H1 (cell line): Measurements from ENCODE around the gene AK8. TPM values are rescaled to one million over a fixed set of nuclear protein-coding genes. Genes with fewer than 3 reads are reported as not detected.

ENCODE experiments used
- CTCF ChIA-PET: fragments of 300-600 bp; sonication (Branson Sonifier 250); formaldehyde crosslinking; loops from one replicate; lab custom pipeline; 2021; ENCODE audit not compliant: partially characterized antibody; lab: Charles Lee
- POLR2A ChIA-PET: fragments of 300-600 bp; sonication (Branson Sonifier 250); formaldehyde crosslinking; loops from one replicate; lab custom pipeline; 2021; ENCODE audit warnings: inconsistent platforms; ENCODE audit not compliant: partially characterized antibody; lab: Charles Lee
- DNase-seq, 2 experiments: peaks; one replicate each; pipeline versions ENCODE4 v3.0.0 to v3.0.0-alpha.2; 2010 to 2022; ENCODE audit warnings: low spot score in 2 of 2, low read depth in 1 of 2, mixed read lengths in 1 of 2
- FAIRE-seq: peaks from 2 replicates; lab custom pipeline; 2011; peaks lifted over from hg19 to GRCh38; lab: Jason Lieb, UNC
- H2AFZ ChIP-seq: 2 replicates; pipeline ENCODE4 v1.8.1; 2012; ENCODE audit warnings: low read length, inconsistent platforms
- H2AK5ac ChIP-seq: 2 replicates; pipeline ENCODE4 v1.6.1; 2013; ENCODE audit warnings: low read depth, low read length
- H2BK120ac ChIP-seq: replicated peaks from 2 replicates; pipeline ENCODE3; 2013; ENCODE audit warnings: low read depth, low read length, inconsistent platforms
- H2BK12ac ChIP-seq: 2 replicates; pipeline ENCODE4 v1.6.1; 2013; ENCODE audit warnings: low read depth, low read length
- H2BK15ac ChIP-seq: 2 replicates; pipeline ENCODE4 v1.6.1; 2013; ENCODE audit warnings: low read length
- H2BK20ac ChIP-seq: 2 replicates; pipeline ENCODE4 v1.6.1; 2013; ENCODE audit warnings: low read length
- H2BK5ac ChIP-seq: 2 replicates; pipeline ENCODE4 v1.6.1; 2013; ENCODE audit warnings: low read depth, low read length
- H3K14ac ChIP-seq: 2 replicates; pipeline ENCODE4 v1.6.1; 2013; ENCODE audit warnings: inconsistent platforms; ENCODE audit not compliant: insufficient read length
- H3K18ac ChIP-seq: 2 replicates; pipeline ENCODE4 v1.6.1; 2013; ENCODE audit warnings: low read length; ENCODE audit errors: extremely low read depth
- H3K23ac ChIP-seq: 2 replicates; pipeline ENCODE4 v1.6.1; 2013; ENCODE audit warnings: inconsistent platforms; ENCODE audit not compliant: insufficient read length
- H3K23me2 ChIP-seq: 2 replicates; pipeline ENCODE4 v1.6.1; 2013; ENCODE audit warnings: low read depth, low read length
- H3K27ac ChIP-seq: 2 replicates; pipeline ENCODE4 v1.6.1; 2011; ENCODE audit warnings: low read depth, low read length, inconsistent platforms
- H3K27me3 ChIP-seq, 4 experiments: replicated peaks in 1 of 4; 1 replicate in 1 of 4; 2 replicates in 3 of 4; pipeline versions ENCODE4 v1.6.1 to v1.8.1; 2011 to 2013; ENCODE audit warnings: low read length in 3 of 4, mild to moderate bottlenecking in 3 of 4, inconsistent platforms in 2 of 4, mixed read lengths in 2 of 4, moderate library complexity in 1 of 4; ENCODE audit not compliant: control insufficient read depth in 3 of 4, insufficient read depth in 3 of 4; ENCODE audit errors: extremely low read depth in 1 of 4
- H3K36me3 ChIP-seq, 4 experiments: 2 replicates each; pipeline versions ENCODE4 v1.6.1 to v1.8.1; 2011 to 2013; ENCODE audit warnings: mild to moderate bottlenecking in 4 of 4, low read length in 3 of 4, moderate library complexity in 2 of 4, control low read depth in 1 of 4, inconsistent platforms in 1 of 4; ENCODE audit not compliant: insufficient read depth in 4 of 4, control insufficient read depth in 2 of 4
- H3K4ac ChIP-seq: replicated peaks from 2 replicates; pipeline ENCODE3; 2013; ENCODE audit warnings: low read length, low read depth, mixed read lengths, inconsistent platforms; ENCODE audit not compliant: insufficient read length
- H3K4me1 ChIP-seq, 4 experiments: replicated peaks in 1 of 4; 1 replicate in 1 of 4; 2 replicates in 3 of 4; pipeline versions ENCODE4 v1.6.1 to v1.8.1; 2011 to 2013; ENCODE audit warnings: low read length in 3 of 4, inconsistent platforms in 2 of 4, mixed read lengths in 1 of 4; ENCODE audit not compliant: insufficient read depth in 4 of 4, control insufficient read depth in 3 of 4
- H3K4me2 ChIP-seq, 2 experiments: 2 replicates each; pipeline versions ENCODE4 v1.6.1 to v1.8.1; 2011 to 2013; ENCODE audit warnings: low read depth in 2 of 2, low read length in 2 of 2, control low read depth in 1 of 2, inconsistent platforms in 1 of 2, mild to moderate bottlenecking in 1 of 2; ENCODE audit not compliant: insufficient read depth in 1 of 2
- H3K4me3 ChIP-seq, 4 experiments: fragments of 200-600, 300-600 bp in 1 of 4; sonication (generic), shearing (Covaris generic), sonication (Bioruptor Twin) in 1 of 4; 2 replicates each; pipeline versions ENCODE4 v1.5.1 to v1.8.1; 2011 to 2016; ENCODE audit warnings: low read length in 4 of 4, low read depth in 3 of 4, control low read depth in 2 of 4, inconsistent platforms in 2 of 4, mild to moderate bottlenecking in 2 of 4, mixed read lengths in 1 of 4, moderate library complexity in 1 of 4; ENCODE audit not compliant: insufficient read depth in 2 of 4; ENCODE audit errors: extremely low read depth in 1 of 4
- H3K56ac ChIP-seq: replicated peaks from 2 replicates; pipeline ENCODE3; 2013; ENCODE audit warnings: low read depth, mild to moderate bottlenecking, mixed read lengths, low read length, inconsistent platforms; ENCODE audit not compliant: insufficient read length
- H3K79me1 ChIP-seq: 2 replicates; pipeline ENCODE4 v1.6.1; 2013; ENCODE audit warnings: low read depth, low read length, control low read depth
- H3K79me2 ChIP-seq, 2 experiments: 2 replicates each; pipeline versions ENCODE4 v1.6.1 to v1.8.1; 2012 to 2013; ENCODE audit warnings: low read length in 2 of 2, mild to moderate bottlenecking in 2 of 2, inconsistent platforms in 1 of 2; ENCODE audit not compliant: insufficient read depth in 2 of 2, control insufficient read depth in 1 of 2
- H3K9ac ChIP-seq, 4 experiments: replicated peaks in 1 of 4; 1 replicate in 1 of 4; 2 replicates in 3 of 4; pipeline versions ENCODE4 v1.6.1 to v1.8.1; 2011 to 2013; ENCODE audit warnings: low read depth in 3 of 4, low read length in 3 of 4, control low read depth in 2 of 4, mild to moderate bottlenecking in 2 of 4, moderate library complexity in 2 of 4, inconsistent platforms in 1 of 4; ENCODE audit errors: extremely low read depth in 1 of 4
- H3K9me3 ChIP-seq, 2 experiments: 2 replicates each; pipeline versions ENCODE4 v1.6.1 to v1.8.1; 2012 to 2013; ENCODE audit warnings: mild to moderate bottlenecking in 2 of 2, moderate library complexity in 2 of 2, control low read depth in 1 of 2, inconsistent platforms in 1 of 2, low read depth in 1 of 2, low read length in 1 of 2, mixed read lengths in 1 of 2; ENCODE audit not compliant: insufficient read depth in 2 of 2
- H4K20me1 ChIP-seq, 2 experiments: replicated peaks in 1 of 2; 2 replicates each; pipeline versions ENCODE3 to v1.8.1; 2011 to 2013; ENCODE audit warnings: inconsistent platforms in 2 of 2, low read length in 2 of 2, mild to moderate bottlenecking in 1 of 2; ENCODE audit not compliant: insufficient read depth in 2 of 2, control insufficient read depth in 1 of 2
- H4K5ac ChIP-seq: 2 replicates; pipeline ENCODE4 v1.6.1; 2013; ENCODE audit warnings: low read length, low read depth, mixed read lengths, inconsistent platforms; ENCODE audit not compliant: insufficient read length
- H4K8ac ChIP-seq: 2 replicates; pipeline ENCODE4 v1.8.0; 2013; ENCODE audit warnings: mild to moderate bottlenecking, moderate library complexity, low read length, inconsistent platforms; ENCODE audit not compliant: insufficient read depth; ENCODE audit errors: extremely low read depth
- H4K91ac ChIP-seq: replicated peaks from 2 replicates; pipeline ENCODE3; 2013; ENCODE audit warnings: low read length, mixed read lengths, inconsistent platforms; ENCODE audit not compliant: insufficient read length
- ATF2 ChIP-seq: IDR thresholded peaks from 2 replicates; pipeline ENCODE4 v1.6.1; 2012; ENCODE audit warnings: low read length, inconsistent platforms
- CTCF ChIP-seq, 3 experiments: IDR thresholded peaks; 1 replicate in 2 of 3; 2 replicates in 1 of 3; pipeline versions ENCODE4 v1.5.1 to v1.6.1; 2011; ENCODE audit warnings: low read length in 3 of 3, mild to moderate bottlenecking in 3 of 3, inconsistent platforms in 2 of 3, low read depth in 1 of 3, moderate library complexity in 1 of 3; ENCODE audit not compliant: insufficient read depth in 1 of 3; ENCODE audit errors: control extremely low read depth in 1 of 3
- JUN ChIP-seq: IDR thresholded peaks from 2 replicates; pipeline ENCODE4 v1.6.1; 2011; ENCODE audit warnings: low read depth, mild to moderate bottlenecking, improper control_type of control experiment, low read length
- MAFK ChIP-seq: IDR thresholded peaks from 2 replicates; pipeline ENCODE4 v1.6.1; 2012; ENCODE audit warnings: low read depth, mild to moderate bottlenecking, improper control_type of control experiment, low read length
- RXRA ChIP-seq: IDR thresholded peaks from 2 replicates; pipeline ENCODE4 v1.6.1; 2011; ENCODE audit warnings: low read depth, mild to moderate bottlenecking, low read length, moderate library complexity; ENCODE audit not compliant: insufficient read depth
- SAP30 ChIP-seq: fragments of 300-600 bp; sonication (generic); IDR thresholded peaks from 2 replicates; pipeline ENCODE4 v1.7.1; 2012; ENCODE audit warnings: low read length, moderate library complexity, mild to moderate bottlenecking, inconsistent platforms; ENCODE audit not compliant: insufficient read depth, insufficient replicate concordance
- SIN3A ChIP-seq, 2 experiments: IDR thresholded peaks in 1 of 2; conservative IDR thresholded peaks in 1 of 2; 2 replicates each; pipeline ENCODE4 v1.6.1; 2011 to 2012; ENCODE audit warnings: low read length in 2 of 2, improper control_type of control experiment in 1 of 2, low read depth in 1 of 2, mild to moderate bottlenecking in 1 of 2
- TAF1 ChIP-seq: IDR thresholded peaks from 2 replicates; pipeline ENCODE4 v1.6.1; 2011; ENCODE audit warnings: mild to moderate bottlenecking, low read depth, low read length
- ZNF274 ChIP-seq: IDR thresholded peaks from 2 replicates; pipeline ENCODE4 v1.7.0; 2012; ENCODE audit warnings: low read length, borderline replicate concordance; ENCODE audit errors: extremely low read depth
- WGBS, 2 experiments: shearing (Covaris generic) in 1 of 2; methylation state at CpG; one replicate each; pipeline versions ENCODE4 v1.1.6 to v1.1.7; 2013 to 2015; ENCODE audit warnings: low lambda C conversion rate in 2 of 2, mixed read lengths in 2 of 2, inconsistent platforms in 1 of 2, low coverage in 1 of 2, missing lambda C conversion rate in 1 of 2; ENCODE audit not compliant: insufficient replicate concordance in 2 of 2, insufficient coverage in 1 of 2, insufficient read length in 1 of 2; ENCODE audit errors: extremely low coverage in 1 of 2, missing lambda C conversion rate in 1 of 2; 5-methylcytosine and 5-hydroxymethylcytosine counted together
- polyA plus RNA-seq, 7 experiments: library from polyadenylated mRNA; depleted of rRNA in 3 of 7; stranded (reverse) in 5 of 7; unstranded in 2 of 7; fragments of >200 nt in 5 of 7; fragments of 200-250 nt in 2 of 7; gene quantifications; 1 replicate in 5 of 7; 2 replicates in 1 of 7; 4 replicates in 1 of 7; pipeline versions ENCODE4 v1.2.1 to v1.2.3, GENCODE V29; 2011 to 2013; ENCODE audit warnings: missing spikeins in 2 of 7, mixed read lengths in 2 of 7
- total RNA-seq: library from RNA; stranded (reverse); fragmentation: NEBNext Ultra II Directional; extraction: Animal tissue kit (Norgen Biotek cat#: 25700); gene quantifications from 2 replicates; pipeline ENCODE4 v1.2.1, GENCODE V29; 2021

The AK8 gene
- total and polyA plus RNA-seq, 2 of the 8 experiments (the other 6 are each of a cell fraction or from before 2014, with no cell fraction given): 0.35 to 0.48 TPM

GRCh38 chr9:132825430-132825829 lies 52.7 kb downstream of the AK8 start:
- WGBS, 2 experiments: 82% methylated on average over 10 of the region's 10 CpGs; no CpG with 5 or more reads in 1 of the 2 experiments
- Histone ChIP-seq H2BK20ac (no peak overlapping the region), H3K27ac (no peak overlapping the region), H2BK120ac (no peak overlapping the region), H3K79me2 (no peaks in the 10 kb centered on the region), H4K91ac (no peak overlapping the region), H3K4me3 (no peak overlapping the region), H3K23ac (no peak overlapping the region), H3K14ac (no peak overlapping the region), H3K9ac (no peak overlapping the region), H3K79me1 (no peaks in the 10 kb centered on the region), H3K56ac (no peak overlapping the region), H4K20me1 (no peaks in the 10 kb centered on the region), H4K5ac (no peak overlapping the region), H3K9me3 (no peaks in the 10 kb centered on the region), H3K4me1 (no peaks in the 10 kb centered on the region), H4K8ac (no peak overlapping the region), H2BK15ac (no peak overlapping the region), H3K27me3 (peaks cover 0 to 3% (median 0%) of the 10 kb centered on the region in 4 experiments; a peak in 1 of 7 replicates), H3K18ac (no peak overlapping the region), H3K36me3 (no peaks in the 10 kb centered on the region), H2AK5ac (no peak overlapping the region), H3K4ac (no peak overlapping the region), H2BK5ac (no peak overlapping the region), H3K23me2 (no peaks in the 10 kb centered on the region), H2AFZ (no peak overlapping the region), H2BK12ac (no peak overlapping the region), H3K4me2 (no peak overlapping the region)
- no peak for FAIRE-seq
- DNase-seq: no peak
- CTCF ChIA-PET: interaction anchor here (0.6 to 1.7 kb wide), 8 partner anchors 18 to 294 kb away, joined by 3 to 9 read pairs (median 4); no protein-coding TSS in a partner anchor
- POLR2A ChIA-PET: no interaction called here
- TF ChIP-seq ATF2: no peak
- no peak for TF ChIP-seq ZNF274
- no peak for TF ChIP-seq MAFK
- no peak for TF ChIP-seq JUN
- no peak for TF ChIP-seq SIN3A (conservative IDR thresholded peaks at IDR 0.05 in 1 of 2, IDR thresholded peaks at IDR 0.05 in 1 of 2; ENCODE audit: low read depth in 1 of 2, low read length in 2 of 2)
- no peak for TF ChIP-seq SAP30
- no peak for TF ChIP-seq TAF1
- no peak for TF ChIP-seq RXRA
- TF ChIP-seq CTCF (IDR thresholded peaks at IDR 0.05; ENCODE audit: control extremely low read depth in 1 of 3, insufficient read depth in 1 of 3, low read depth in 1 of 3, low read length in 3 of 3): no peak
